ENCODE measurements around the gene INSR.

GRCh38 chr19:7333198-7334118, 39.2 kb upstream of the INSR start:
- TF ChIP-seq TCF12 (IDR thresholded peaks at IDR 0.05) (no peak), CTCF (IDR thresholded peaks at IDR 0.05) (no peak), RAD21 (IDR thresholded peaks at IDR 0.05; ENCODE audit: low read length) (no peak), ELF1 (IDR thresholded peaks at IDR 0.05) (no peak), NRF1 (IDR thresholded peaks at IDR 0.05; ENCODE audit: low read depth, low read length) (no peak), POLR2AphosphoS5 (IDR thresholded peaks at IDR 0.05; ENCODE audit: low read depth, low read length) (no peak), CHD2 (IDR thresholded peaks at IDR 0.05; ENCODE audit: low read length, partially characterized antibody) (no peak), GABPA (IDR thresholded peaks at IDR 0.05; ENCODE audit: low read depth) (no peak), SIN3A (IDR thresholded peaks at IDR 0.05; ENCODE audit: borderline replicate concordance, low read depth, low read length) (no peak)
